Measurements from ENCODE around the gene SHISA7. TPM values are rescaled to one million over a fixed set of nuclear protein-coding genes. Genes with fewer than 3 reads are reported as not detected.

Gene SHISA7
- polyA plus RNA-seq, 1 of the 3 experiments (the other 2 are of a cell fraction), result 0.02 TPM

GRCh38 chr19:55432241-55432959, 10.7 kb downstream of the SHISA7 start:
- no peak for TF ChIP-seq NRF1 (IDR thresholded peaks at IDR 0.05; ENCODE audit: low read depth, low read length)
- TF ChIP-seq NFIC (IDR thresholded peaks at IDR 0.05; ENCODE audit: borderline replicate concordance), result no peak
- TF ChIP-seq USF1 (IDR thresholded peaks at IDR 0.05; ENCODE audit: borderline replicate concordance, low read depth), result no peak
- no peak for TF ChIP-seq SMC3 (IDR thresholded peaks at IDR 0.05; ENCODE audit: low read depth, low read length)
- no peak for TF ChIP-seq ELF1 (IDR thresholded peaks at IDR 0.05)
- TF ChIP-seq REST (IDR thresholded peaks at IDR 0.05; ENCODE audit: low read depth, low read length), result no peak
- no peak for TF ChIP-seq MEF2A (IDR thresholded peaks at IDR 0.05; ENCODE audit: borderline replicate concordance, low read depth)
- no peak for TF ChIP-seq YY1 (IDR thresholded peaks at IDR 0.05; ENCODE audit: low read depth)
- TF ChIP-seq TCF12 (IDR thresholded peaks at IDR 0.05), result no peak
- Histone ChIP-seq H3K27ac (ENCODE audit: low read depth in 2 of 2, low read length in 1 of 2) (no peak overlapping the region), H3K4me1 (ENCODE audit: control insufficient read depth in 1 of 2, insufficient read depth in 2 of 2, low read depth in 1 of 2, low read length in 1 of 2) (no peaks in the 10 kb centered on the region), H3K4me3 (ENCODE audit: low read depth in 2 of 2, low read length in 1 of 2) (no peak overlapping the region), H3K9me2 (no peaks in the 10 kb centered on the region), H3K9ac (no peak overlapping the region), H2AFZ (ENCODE audit: low read depth) (no peak overlapping the region), H4K20me1 (ENCODE audit: insufficient read depth) (no peaks in the 10 kb centered on the region), H3K4me2 (no peak overlapping the region), H3F3A (replicated peaks; ENCODE audit: insufficient read depth) (no peaks in the 10 kb centered on the region), H3K27me3 (ENCODE audit: insufficient read depth) (no peaks in the 10 kb centered on the region), H3K79me2 (ENCODE audit: insufficient read depth) (no peaks in the 10 kb centered on the region), H3K9me3 (no peaks in the 10 kb centered on the region), H3K36me3 (replicated peaks in 1 of 2; ENCODE audit: control insufficient read depth in 1 of 2, insufficient read depth in 2 of 2, low read length in 1 of 2) (no peaks in the 10 kb centered on the region)
- DNase-seq, result no peak
- ChIA-PET POLR2A (no interaction called here), CTCF (no interaction called here)
- WGBS (ENCODE audit: low lambda C conversion rate), result 77% methylated on average over 14 of the region's 14 CpGs

- Histone ChIP-seq H3K9me2 (no peaks in the 10 kb centered on the region), H2AFZ (ENCODE audit: low read depth) (no peak overlapping the region), H3K27ac (ENCODE audit: low read depth in 2 of 2, low read length in 1 of 2) (no peak overlapping the region), H3K9me3 (no peaks in the 10 kb centered on the region), H3K36me3 (replicated peaks in 1 of 2; ENCODE audit: control insufficient read depth in 1 of 2, insufficient read depth in 2 of 2, low read length in 1 of 2) (no peaks in the 10 kb centered on the region), H3K4me2 (no peak overlapping the region), H3K9ac (no peak overlapping the region), H3K79me2 (ENCODE audit: insufficient read depth) (no peaks in the 10 kb centered on the region), H3K4me1 (ENCODE audit: control insufficient read depth in 1 of 2, insufficient read depth in 2 of 2, low read depth in 1 of 2, low read length in 1 of 2) (no peaks in the 10 kb centered on the region), H4K20me1 (ENCODE audit: insufficient read depth) (no peaks in the 10 kb centered on the region), H3F3A (replicated peaks; ENCODE audit: insufficient read depth) (no peaks in the 10 kb centered on the region), H3K4me3 (ENCODE audit: low read depth in 2 of 2, low read length in 1 of 2) (no peak overlapping the region), H3K27me3 (ENCODE audit: insufficient read depth) (no peaks in the 10 kb centered on the region; the same call in 1 of the 2 replicates)
- CTCF ChIA-PET, result no interaction called here
- TF ChIP-seq MXI1 (IDR thresholded peaks at IDR 0.05; ENCODE audit: low read depth, low read length), result no peak
- no peak for TF ChIP-seq TEAD4 (IDR thresholded peaks at IDR 0.05; ENCODE audit: borderline replicate concordance, insufficient read depth)
- no peak for TF ChIP-seq NFIC (IDR thresholded peaks at IDR 0.05; ENCODE audit: borderline replicate concordance)
- TF ChIP-seq SIN3A (IDR thresholded peaks at IDR 0.05; ENCODE audit: borderline replicate concordance, low read depth, low read length), result no peak
- no peak for TF ChIP-seq USF2 (IDR thresholded peaks at IDR 0.05; ENCODE audit: borderline replicate concordance, low read depth, low read length)
- DNase-seq, result no peak
- 88% methylated on average over 1 of the region's 1 CpG for WGBS (ENCODE audit: low lambda C conversion rate)
- POLR2A ChIA-PET, result no interaction called here
These were observed 11.9 kb downstream of the SHISA7 start for GRCh38 chr19:55431183-55431582.
